GM12878 (cell line): ENCODE results near the gene CEACAM6. TPM values are rescaled to one million over a fixed set of nuclear protein-coding genes. Genes with fewer than 3 reads are reported as not detected.

ENCODE experiments used
- CHD1 ChIP-seq: IDR thresholded peaks from 2 replicates; pipeline ENCODE4 v1.6.1; 2012; ENCODE audit warnings: low read depth, low read length, improper control_type of control experiment
- DPF2 ChIP-seq: fragments of 450-650 bp; IDR thresholded peaks from 2 replicates; pipeline ENCODE4 v1.6.1; 2017; ENCODE audit warnings: mild to moderate bottlenecking
- GATAD2B ChIP-seq: fragments of 450-650 bp; conservative IDR thresholded peaks from 2 replicates; pipeline ENCODE4 v1.6.1; 2017; ENCODE audit warnings: low read depth, mild to moderate bottlenecking, moderate library complexity
- HDGF ChIP-seq: fragments of 450-650 bp; IDR thresholded peaks from 2 replicates; pipeline ENCODE4 v1.6.1; 2016; ENCODE audit warnings: antibody characterized with exemption
- MTA2 ChIP-seq: fragments of 450-650 bp; IDR thresholded peaks from 2 replicates; pipeline ENCODE4 v1.6.1; 2016; ENCODE audit warnings: low read depth, mild to moderate bottlenecking, moderate library complexity
- NFYB ChIP-seq: IDR thresholded peaks from 2 replicates; pipeline ENCODE4 v1.6.1; 2011; ENCODE audit warnings: low read depth, mild to moderate bottlenecking, low read length, improper control_type of control experiment, moderate library complexity; ENCODE audit not compliant: insufficient read depth
- NR2C1 ChIP-seq: fragments of 450-650 bp; IDR thresholded peaks from 2 replicates; pipeline ENCODE4 v1.6.1; 2017; ENCODE audit warnings: antibody characterized with exemption, mild to moderate bottlenecking, moderate library complexity
- RCOR1 ChIP-seq: conservative IDR thresholded peaks from 2 replicates; pipeline ENCODE4 v1.6.1; 2012; ENCODE audit warnings: low read depth, low read length, improper control_type of control experiment
- RUNX3 ChIP-seq: IDR thresholded peaks from 2 replicates; pipeline ENCODE4 v1.6.1; 2012; ENCODE audit warnings: low read length, inconsistent platforms
- SP1 ChIP-seq: IDR thresholded peaks from one replicate; pipeline ENCODE4 v1.6.1; 2011; ENCODE audit warnings: low read depth, low read length
- STAT3 ChIP-seq: IDR thresholded peaks from 2 replicates; pipeline ENCODE4 v1.6.1; 2011; ENCODE audit warnings: low read depth, low read length, improper control_type of control experiment
- TARDBP ChIP-seq: IDR thresholded peaks from 2 replicates; pipeline ENCODE4 v1.6.1; 2016; ENCODE audit warnings: borderline replicate concordance
- ZNF274 ChIP-seq: IDR thresholded peaks from one replicate; pipeline ENCODE4 v1.8.0; 2011; ENCODE audit not compliant: insufficient read length, insufficient read depth
- ZNF622 ChIP-seq: fragments of 450-650 bp; IDR thresholded peaks from 2 replicates; pipeline ENCODE4 v1.6.1; 2017; ENCODE audit warnings: mild to moderate bottlenecking, inconsistent platforms
- polyA plus RNA-seq, 11 experiments: library from polyadenylated mRNA; depleted of rRNA in 4 of 11; unstranded in 6 of 11; stranded (reverse) in 5 of 11; fragments of >200 nt; fragmentation: Nextera tagmentation in 4 of 11; fragmentation: Illumina TruSeq in 1 of 11; extraction: Ambion mirVana in 4 of 11; extraction: Trizol in 1 of 11; gene quantifications; 1 replicate in 1 of 11; 2 replicates in 10 of 11; pipeline versions ENCODE4 v1.2.1 to v1.2.3, GENCODE V29; 2011 to 2016; ENCODE audit warnings: inconsistent platforms in 2 of 11, missing spikeins in 2 of 11, low read depth in 1 of 11
- total RNA-seq, 4 experiments: library from RNA; depleted of rRNA in 3 of 4; stranded (reverse); fragments of >200 nt in 3 of 4; fragmentation: Illumina TruSeq in 1 of 4; extraction: Trizol in 1 of 4; gene quantifications; 2 replicates each; pipeline versions ENCODE4 v1.2.1 to v1.2.3, GENCODE V29; 2013 to 2021
- TF ChIP-seq, protein P1 (sequence below): IDR thresholded peaks from 2 replicates; pipeline ENCODE4 v1.6.1; 2012; ENCODE audit warnings: improper control_type of control experiment, low read depth, low read length; ENCODE audit not compliant: insufficient replicate concordance
- TF ChIP-seq, protein P2 (sequence below): IDR thresholded peaks from 2 replicates; pipeline ENCODE4 v1.6.1; 2011; ENCODE audit warnings: mild to moderate bottlenecking, low read depth, low read length, moderate library complexity; ENCODE audit not compliant: insufficient replicate concordance
- TF ChIP-seq, protein P3 (sequence below): IDR thresholded peaks from 2 replicates; pipeline ENCODE4 v1.6.1; 2012; ENCODE audit warnings: low read depth, low read length, improper control_type of control experiment
- TF ChIP-seq, protein P4 (sequence below): fragments of 450-650 bp; formaldehyde crosslinking; IDR thresholded peaks from 2 replicates; pipeline ENCODE4 v1.4.0; 2020; ENCODE audit warnings: mild to moderate bottlenecking, moderate library complexity
- TF ChIP-seq, protein P5 (sequence below): fragments of 450-650 bp; IDR thresholded peaks from 2 replicates; pipeline ENCODE4 v1.6.1; 2017; ENCODE audit warnings: mild to moderate bottlenecking

CEACAM6 gene
- total and polyA plus RNA-seq, 10 of the 15 experiments (the other 5 are each of a cell fraction or from before 2014, with no cell fraction given): 0.26 TPM; not detected in 9

DNA sequence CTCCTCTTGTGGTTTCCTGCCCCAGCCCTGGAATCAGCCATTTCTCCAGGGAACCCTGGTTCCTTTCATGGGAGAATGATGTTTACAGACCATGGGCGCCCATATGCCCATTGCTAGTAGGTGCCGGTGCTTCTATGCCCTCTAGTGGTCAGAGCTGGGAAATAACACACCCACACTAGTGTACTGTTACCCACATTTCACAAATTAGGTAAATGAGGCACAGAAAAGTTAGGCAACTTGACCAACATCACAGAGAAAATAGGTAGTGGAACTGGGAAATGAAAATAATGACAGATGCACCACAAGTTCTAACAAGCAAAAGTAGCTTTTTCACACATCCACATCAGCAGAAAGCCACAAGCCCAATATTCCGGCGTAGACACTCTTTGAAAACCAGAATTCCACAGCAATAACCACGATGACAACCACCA, 39.7 kb downstream of the CEACAM6 start (continued):
- TF ChIP-seq, protein P1, sequence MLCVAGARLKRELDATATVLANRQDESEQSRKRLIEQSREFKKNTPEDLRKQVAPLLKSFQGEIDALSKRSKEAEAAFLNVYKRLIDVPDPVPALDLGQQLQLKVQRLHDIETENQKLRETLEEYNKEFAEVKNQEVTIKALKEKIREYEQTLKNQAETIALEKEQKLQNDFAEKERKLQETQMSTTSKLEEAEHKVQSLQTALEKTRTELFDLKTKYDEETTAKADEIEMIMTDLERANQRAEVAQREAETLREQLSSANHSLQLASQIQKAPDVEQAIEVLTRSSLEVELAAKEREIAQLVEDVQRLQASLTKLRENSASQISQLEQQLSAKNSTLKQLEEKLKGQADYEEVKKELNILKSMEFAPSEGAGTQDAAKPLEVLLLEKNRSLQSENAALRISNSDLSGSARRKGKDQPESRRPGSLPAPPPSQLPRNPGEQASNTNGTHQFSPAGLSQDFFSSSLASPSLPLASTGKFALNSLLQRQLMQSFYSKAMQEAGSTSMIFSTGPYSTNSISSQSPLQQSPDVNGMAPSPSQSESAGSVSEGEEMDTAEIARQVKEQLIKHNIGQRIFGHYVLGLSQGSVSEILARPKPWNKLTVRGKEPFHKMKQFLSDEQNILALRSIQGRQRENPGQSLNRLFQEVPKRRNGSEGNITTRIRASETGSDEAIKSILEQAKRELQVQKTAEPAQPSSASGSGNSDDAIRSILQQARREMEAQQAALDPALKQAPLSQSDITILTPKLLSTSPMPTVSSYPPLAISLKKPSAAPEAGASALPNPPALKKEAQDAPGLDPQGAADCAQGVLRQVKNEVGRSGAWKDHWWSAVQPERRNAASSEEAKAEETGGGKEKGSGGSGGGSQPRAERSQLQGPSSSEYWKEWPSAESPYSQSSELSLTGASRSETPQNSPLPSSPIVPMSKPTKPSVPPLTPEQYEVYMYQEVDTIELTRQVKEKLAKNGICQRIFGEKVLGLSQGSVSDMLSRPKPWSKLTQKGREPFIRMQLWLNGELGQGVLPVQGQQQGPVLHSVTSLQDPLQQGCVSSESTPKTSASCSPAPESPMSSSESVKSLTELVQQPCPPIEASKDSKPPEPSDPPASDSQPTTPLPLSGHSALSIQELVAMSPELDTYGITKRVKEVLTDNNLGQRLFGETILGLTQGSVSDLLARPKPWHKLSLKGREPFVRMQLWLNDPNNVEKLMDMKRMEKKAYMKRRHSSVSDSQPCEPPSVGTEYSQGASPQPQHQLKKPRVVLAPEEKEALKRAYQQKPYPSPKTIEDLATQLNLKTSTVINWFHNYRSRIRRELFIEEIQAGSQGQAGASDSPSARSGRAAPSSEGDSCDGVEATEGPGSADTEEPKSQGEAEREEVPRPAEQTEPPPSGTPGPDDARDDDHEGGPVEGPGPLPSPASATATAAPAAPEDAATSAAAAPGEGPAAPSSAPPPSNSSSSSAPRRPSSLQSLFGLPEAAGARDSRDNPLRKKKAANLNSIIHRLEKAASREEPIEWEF: no peak
- TF ChIP-seq HDGF (no peak), STAT3 (no peak), SP1 (no peak), NFYB (no peak), MTA2 (peak; percentile 85), ZNF622 (no peak), NR2C1 (no peak), DPF2 (0 out of 2 replicates have a peak, but pooled peaks have one; percentile 45), CHD1 (no peak), TARDBP (no peak), RUNX3 (peak; percentile 40; the same call in 1 of the 2 replicates), GATAD2B (no peak), RCOR1 (no peak), ZNF274 (no peak)
- TF ChIP-seq, protein P2, sequence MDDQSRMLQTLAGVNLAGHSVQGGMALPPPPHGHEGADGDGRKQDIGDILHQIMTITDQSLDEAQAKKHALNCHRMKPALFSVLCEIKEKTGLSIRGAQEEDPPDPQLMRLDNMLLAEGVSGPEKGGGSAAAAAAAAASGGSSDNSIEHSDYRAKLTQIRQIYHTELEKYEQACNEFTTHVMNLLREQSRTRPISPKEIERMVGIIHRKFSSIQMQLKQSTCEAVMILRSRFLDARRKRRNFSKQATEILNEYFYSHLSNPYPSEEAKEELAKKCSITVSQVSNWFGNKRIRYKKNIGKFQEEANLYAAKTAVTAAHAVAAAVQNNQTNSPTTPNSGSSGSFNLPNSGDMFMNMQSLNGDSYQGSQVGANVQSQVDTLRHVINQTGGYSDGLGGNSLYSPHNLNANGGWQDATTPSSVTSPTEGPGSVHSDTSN: no peak
- TF ChIP-seq, protein P3, sequence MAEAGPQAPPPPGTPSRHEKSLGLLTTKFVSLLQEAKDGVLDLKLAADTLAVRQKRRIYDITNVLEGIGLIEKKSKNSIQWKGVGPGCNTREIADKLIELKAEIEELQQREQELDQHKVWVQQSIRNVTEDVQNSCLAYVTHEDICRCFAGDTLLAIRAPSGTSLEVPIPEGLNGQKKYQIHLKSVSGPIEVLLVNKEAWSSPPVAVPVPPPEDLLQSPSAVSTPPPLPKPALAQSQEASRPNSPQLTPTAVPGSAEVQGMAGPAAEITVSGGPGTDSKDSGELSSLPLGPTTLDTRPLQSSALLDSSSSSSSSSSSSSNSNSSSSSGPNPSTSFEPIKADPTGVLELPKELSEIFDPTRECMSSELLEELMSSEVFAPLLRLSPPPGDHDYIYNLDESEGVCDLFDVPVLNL: no peak
- TF ChIP-seq, protein P4, sequence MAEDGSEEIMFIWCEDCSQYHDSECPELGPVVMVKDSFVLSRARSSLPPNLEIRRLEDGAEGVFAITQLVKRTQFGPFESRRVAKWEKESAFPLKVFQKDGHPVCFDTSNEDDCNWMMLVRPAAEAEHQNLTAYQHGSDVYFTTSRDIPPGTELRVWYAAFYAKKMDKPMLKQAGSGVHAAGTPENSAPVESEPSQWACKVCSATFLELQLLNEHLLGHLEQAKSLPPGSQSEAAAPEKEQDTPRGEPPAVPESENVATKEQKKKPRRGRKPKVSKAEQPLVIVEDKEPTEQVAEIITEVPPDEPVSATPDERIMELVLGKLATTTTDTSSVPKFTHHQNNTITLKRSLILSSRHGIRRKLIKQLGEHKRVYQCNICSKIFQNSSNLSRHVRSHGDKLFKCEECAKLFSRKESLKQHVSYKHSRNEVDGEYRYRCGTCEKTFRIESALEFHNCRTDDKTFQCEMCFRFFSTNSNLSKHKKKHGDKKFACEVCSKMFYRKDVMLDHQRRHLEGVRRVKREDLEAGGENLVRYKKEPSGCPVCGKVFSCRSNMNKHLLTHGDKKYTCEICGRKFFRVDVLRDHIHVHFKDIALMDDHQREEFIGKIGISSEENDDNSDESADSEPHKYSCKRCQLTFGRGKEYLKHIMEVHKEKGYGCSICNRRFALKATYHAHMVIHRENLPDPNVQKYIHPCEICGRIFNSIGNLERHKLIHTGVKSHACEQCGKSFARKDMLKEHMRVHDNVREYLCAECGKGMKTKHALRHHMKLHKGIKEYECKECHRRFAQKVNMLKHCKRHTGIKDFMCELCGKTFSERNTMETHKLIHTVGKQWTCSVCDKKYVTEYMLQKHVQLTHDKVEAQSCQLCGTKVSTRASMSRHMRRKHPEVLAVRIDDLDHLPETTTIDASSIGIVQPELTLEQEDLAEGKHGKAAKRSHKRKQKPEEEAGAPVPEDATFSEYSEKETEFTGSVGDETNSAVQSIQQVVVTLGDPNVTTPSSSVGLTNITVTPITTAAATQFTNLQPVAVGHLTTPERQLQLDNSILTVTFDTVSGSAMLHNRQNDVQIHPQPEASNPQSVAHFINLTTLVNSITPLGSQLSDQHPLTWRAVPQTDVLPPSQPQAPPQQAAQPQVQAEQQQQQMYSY (CRISPR knock-in tag): no peak
- TF ChIP-seq, protein P5, sequence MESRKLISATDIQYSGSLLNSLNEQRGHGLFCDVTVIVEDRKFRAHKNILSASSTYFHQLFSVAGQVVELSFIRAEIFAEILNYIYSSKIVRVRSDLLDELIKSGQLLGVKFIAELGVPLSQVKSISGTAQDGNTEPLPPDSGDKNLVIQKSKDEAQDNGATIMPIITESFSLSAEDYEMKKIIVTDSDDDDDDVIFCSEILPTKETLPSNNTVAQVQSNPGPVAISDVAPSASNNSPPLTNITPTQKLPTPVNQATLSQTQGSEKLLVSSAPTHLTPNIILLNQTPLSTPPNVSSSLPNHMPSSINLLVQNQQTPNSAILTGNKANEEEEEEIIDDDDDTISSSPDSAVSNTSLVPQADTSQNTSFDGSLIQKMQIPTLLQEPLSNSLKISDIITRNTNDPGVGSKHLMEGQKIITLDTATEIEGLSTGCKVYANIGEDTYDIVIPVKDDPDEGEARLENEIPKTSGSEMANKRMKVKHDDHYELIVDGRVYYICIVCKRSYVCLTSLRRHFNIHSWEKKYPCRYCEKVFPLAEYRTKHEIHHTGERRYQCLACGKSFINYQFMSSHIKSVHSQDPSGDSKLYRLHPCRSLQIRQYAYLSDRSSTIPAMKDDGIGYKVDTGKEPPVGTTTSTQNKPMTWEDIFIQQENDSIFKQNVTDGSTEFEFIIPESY: no peak
